ENCODE data around the gene DNAAF9. TPM values are rescaled to one million over a fixed set of nuclear protein-coding genes. Genes with fewer than 3 reads are reported as not detected.

Gene DNAAF9
- total RNA-seq, 4 donors from 2014 or later, result 6.5 to 12.1 (median 9.1) TPM

DNA sequence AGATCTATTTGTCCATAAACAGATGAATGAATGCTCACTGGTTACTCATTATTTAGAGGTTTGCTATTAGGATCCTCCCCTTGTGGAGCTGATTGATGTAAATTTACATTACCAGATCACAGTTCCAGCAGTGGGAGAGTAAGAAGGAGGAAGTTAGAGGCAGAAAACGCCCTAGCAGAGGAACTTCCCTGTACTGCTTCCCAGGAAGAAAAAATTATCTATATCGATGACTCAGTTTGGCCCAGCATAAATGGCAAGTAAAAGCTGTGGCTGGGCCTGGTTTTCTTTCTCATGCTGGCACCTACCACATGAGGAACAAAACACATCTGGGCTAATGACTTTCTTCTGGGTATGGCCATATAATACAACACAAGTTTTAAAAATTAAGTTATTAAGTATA lies 35.7 kb downstream of the DNAAF9 start:
- peaks cover 0 to 40% (median 0%) of the 10 kb centered on the region in 3 donors for H3K36me3 ChIP-seq

DNA sequence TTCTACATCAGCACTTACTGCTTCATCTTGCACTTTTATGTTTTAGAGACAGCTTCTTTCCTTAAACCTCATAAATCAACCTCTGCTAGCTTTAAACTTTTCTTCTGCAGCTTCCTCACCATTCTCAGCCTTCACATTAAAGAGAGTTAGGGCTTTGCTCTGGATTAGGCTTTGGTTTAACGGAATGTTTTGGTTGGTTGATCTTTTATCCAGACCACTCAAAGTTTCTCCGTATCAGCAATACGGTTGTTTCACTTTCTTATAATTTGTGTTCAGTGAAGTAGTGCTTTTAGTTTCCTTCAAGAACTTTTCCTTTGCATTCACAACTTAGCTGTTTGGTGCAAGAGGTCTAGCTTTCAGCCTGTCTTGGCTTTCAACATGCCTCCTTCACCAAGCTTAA lies 40.4 kb downstream of the DNAAF9 start:
- TF ChIP-seq, protein P1, sequence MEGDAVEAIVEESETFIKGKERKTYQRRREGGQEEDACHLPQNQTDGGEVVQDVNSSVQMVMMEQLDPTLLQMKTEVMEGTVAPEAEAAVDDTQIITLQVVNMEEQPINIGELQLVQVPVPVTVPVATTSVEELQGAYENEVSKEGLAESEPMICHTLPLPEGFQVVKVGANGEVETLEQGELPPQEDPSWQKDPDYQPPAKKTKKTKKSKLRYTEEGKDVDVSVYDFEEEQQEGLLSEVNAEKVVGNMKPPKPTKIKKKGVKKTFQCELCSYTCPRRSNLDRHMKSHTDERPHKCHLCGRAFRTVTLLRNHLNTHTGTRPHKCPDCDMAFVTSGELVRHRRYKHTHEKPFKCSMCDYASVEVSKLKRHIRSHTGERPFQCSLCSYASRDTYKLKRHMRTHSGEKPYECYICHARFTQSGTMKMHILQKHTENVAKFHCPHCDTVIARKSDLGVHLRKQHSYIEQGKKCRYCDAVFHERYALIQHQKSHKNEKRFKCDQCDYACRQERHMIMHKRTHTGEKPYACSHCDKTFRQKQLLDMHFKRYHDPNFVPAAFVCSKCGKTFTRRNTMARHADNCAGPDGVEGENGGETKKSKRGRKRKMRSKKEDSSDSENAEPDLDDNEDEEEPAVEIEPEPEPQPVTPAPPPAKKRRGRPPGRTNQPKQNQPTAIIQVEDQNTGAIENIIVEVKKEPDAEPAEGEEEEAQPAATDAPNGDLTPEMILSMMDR (IDR thresholded peaks at IDR 0.05), result no peak
- no peak for TF ChIP-seq POLR2A (IDR thresholded peaks at IDR 0.05)
- Histone ChIP-seq H3K27ac (no peak overlapping the region), H3K27me3 (no peaks in the 10 kb centered on the region), H3K4me3 (no peak overlapping the region), H3K9me3 (no peaks in the 10 kb centered on the region), H3K4me1 (no peaks in the 10 kb centered on the region), H3K36me3 (peaks cover 0 to 2% (median 0%) of the 10 kb centered on the region in 3 donors)
- no peak for DNase-seq

More for the DNA sequence above, 35.7 kb downstream of the DNAAF9 start:
- no peak for DNase-seq
- Histone ChIP-seq H3K27ac (no peak overlapping the region), H3K4me3 (no peak overlapping the region), H3K9me3 (no peaks in the 10 kb centered on the region), H3K4me1 (no peaks in the 10 kb centered on the region), H3K27me3 (no peaks in the 10 kb centered on the region)
- no peak for TF ChIP-seq POLR2A (IDR thresholded peaks at IDR 0.05)
- TF ChIP-seq, protein P1 (IDR thresholded peaks at IDR 0.05), result no peak

DNA sequence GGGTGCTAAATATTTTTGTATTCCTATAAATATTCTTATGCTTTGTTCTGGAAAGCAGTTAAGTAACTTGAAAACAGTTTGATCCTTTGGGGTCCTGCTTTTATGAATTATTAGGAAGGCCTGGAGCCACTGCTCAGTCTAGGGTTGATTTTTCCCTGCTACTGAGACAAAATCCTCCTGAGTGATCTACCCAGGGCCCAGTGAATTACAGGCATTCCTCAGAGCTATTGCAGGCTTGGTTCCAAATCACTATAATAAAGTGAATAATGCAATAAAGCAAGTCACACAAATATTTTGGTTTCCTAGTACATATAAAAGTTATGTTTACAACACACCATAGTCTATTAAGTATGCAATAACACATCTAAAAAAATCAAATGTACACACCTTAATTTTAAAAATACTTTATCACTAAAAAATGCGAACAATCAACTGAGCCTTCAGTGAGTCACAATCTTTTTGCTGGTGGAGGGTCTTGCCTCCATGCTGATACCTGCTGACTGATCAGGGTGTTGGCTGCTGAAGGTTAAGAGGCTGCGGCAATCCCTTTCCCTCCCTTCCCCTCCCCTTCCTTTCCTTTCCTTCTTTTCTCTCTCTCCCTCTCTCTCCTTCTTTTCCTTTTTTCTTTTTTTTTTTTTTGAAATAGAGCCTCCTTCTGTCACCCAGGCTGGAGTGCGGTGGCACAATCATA lies 43.0 kb downstream of the DNAAF9 start:
- H3K36me3 ChIP-seq, result no peaks in the 10 kb centered on the region
- H3K27ac ChIP-seq, result no peak overlapping the region
- no peak for TF ChIP-seq POLR2A (IDR thresholded peaks at IDR 0.05)
- TF ChIP-seq, protein P1 (IDR thresholded peaks at IDR 0.05), result no peak
- no peaks in the 10 kb centered on the region for H3K9me3 ChIP-seq
- no peaks in the 10 kb centered on the region for H3K27me3 ChIP-seq
- H3K4me3 ChIP-seq, result no peak overlapping the region
- H3K4me1 ChIP-seq, result no peaks in the 10 kb centered on the region
- DNase-seq, result no peak

DNA sequence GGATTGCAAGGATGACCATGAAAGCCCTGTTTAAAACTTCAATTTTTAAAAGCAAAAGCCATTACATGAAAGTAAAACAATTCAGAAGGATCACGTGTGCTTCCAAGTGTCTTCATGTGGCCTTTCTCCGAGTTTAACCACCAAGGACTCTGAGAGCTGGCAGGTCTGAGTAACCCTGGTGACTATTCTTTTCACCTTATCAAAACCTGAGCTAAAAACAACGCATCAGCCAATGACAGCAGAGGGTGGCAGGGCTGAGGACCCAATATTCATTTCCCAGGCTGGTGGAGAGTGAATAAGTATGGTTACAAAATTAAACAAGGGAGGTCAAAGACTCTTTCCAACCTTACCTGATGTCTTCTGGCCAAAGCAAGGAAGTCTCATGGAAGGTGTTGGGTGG lies 46.7 kb downstream of the DNAAF9 start:
- Histone ChIP-seq H3K4me3 (no peak overlapping the region), H3K4me1 (no peaks in the 10 kb centered on the region), H3K27ac (no peak overlapping the region), H3K27me3 (no peaks in the 10 kb centered on the region), H3K36me3 (peaks cover 0 to 8% (median 0%) of the 10 kb centered on the region in 3 donors), H3K9me3 (no peaks in the 10 kb centered on the region)
- DNase-seq, result no peak
- TF ChIP-seq, protein P1 (IDR thresholded peaks at IDR 0.05), result no peak
- TF ChIP-seq POLR2A (IDR thresholded peaks at IDR 0.05), result no peak

DNA sequence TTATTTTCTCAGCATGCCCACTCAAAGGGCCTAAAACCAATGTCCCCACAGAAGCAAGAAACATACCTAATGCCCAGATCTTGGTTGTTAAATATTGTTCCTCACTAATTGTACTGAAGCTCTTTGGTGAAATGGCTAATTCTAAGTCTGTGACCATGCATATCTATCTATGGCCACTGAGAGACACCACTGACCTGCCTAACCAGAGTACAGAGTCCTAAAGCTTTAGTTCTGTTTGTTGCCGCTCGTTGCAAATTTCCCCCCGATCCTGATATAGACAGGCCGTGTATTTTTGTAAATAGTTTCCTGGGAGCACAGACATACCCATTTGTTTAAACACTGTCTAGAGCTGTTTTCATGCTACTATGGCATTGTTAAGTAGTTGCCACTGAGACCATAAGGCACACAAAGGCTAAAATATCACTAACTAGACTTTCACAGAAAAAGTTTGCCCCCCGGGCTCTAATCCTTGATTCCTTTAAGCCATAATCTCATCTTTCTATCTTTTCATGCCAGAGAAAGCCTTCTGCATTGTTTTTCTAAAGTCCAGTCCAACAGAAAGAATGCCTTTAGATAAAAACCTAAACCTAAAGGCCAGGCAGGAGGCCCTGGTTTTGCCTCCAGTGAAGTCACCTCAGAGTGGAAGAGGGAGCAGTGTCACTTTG lies 48.7 kb downstream of the DNAAF9 start:
- TF ChIP-seq POLR2A (IDR thresholded peaks at IDR 0.05), result no peak
- TF ChIP-seq, protein P1 (IDR thresholded peaks at IDR 0.05), result peak in 2 of 6 experiments; percentile 9 to 29
- DNase-seq, result no peak

More for the DNA sequence above, 48.7 kb downstream of the DNAAF9 start:
- Histone ChIP-seq H3K27ac (no peak overlapping the region), H3K4me1 (no peaks in the 10 kb centered on the region), H3K9me3 (no peaks in the 10 kb centered on the region), H3K27me3 (no peaks in the 10 kb centered on the region), H3K36me3 (peaks cover 0 to 8% (median 0%) of the 10 kb centered on the region in 3 donors), H3K4me3 (no peak overlapping the region)

Small RNA genes lying within 50 kb of the gene (small RNA-seq; reads per million reads assigned to genes)
- gene RF00012 (0 reads per million in 2 donors), gene RNU6-1019P (0 reads per million in 2 donors)

Other genes starting within 250 kb of the DNAAF9 start
- 10 to 100 TPM; 19.0 to 24.3 (median 24.2) TPM for gene FASTKD5, start 247.8 kb downstream of the DNAAF9 start, total RNA-seq
- 10 to 100 TPM in 1 of 4 donors, 1 to 10 TPM in 3; 5.0 to 17.7 (median 7.1) TPM for gene UBOX5, start 247.8 kb downstream of the DNAAF9 start, total RNA-seq
- 10 to 100 TPM; 24.3 to 38.4 (median 33.8) TPM for gene LZTS3, start 234.1 kb downstream of the DNAAF9 start, total RNA-seq
- gene DDRGK1, start 203.0 kb downstream of the DNAAF9 start, total RNA-seq, result 100 to 1,000 TPM in 2 of 4 donors, 10 to 100 TPM in 2; 72.9 to 111 (median 92.5) TPM
- gene ITPA, start 198.2 kb downstream of the DNAAF9 start, total RNA-seq, result 10 to 100 TPM; 35.7 to 76.7 (median 51.8) TPM
- gene SLC4A11, start 168.5 kb downstream of the DNAAF9 start, total RNA-seq, result 1 to 10 TPM in 1 of 4 donors, under 1 TPM in 2, not detected in 1; 0.54 to 1.1 (median 0.70) TPM
- 10 to 100 TPM; 14.9 to 99.5 (median 54.9) TPM for gene ATRN, start 63.3 kb upstream of the DNAAF9 start, total RNA-seq

All from Peyer's patch (tissue), 4 donors.